Measurements from ENCODE around the gene POU1F1. TPM values are rescaled to one million over a fixed set of nuclear protein-coding genes. Genes with fewer than 3 reads are reported as not detected.

Gene POU1F1
- total RNA-seq, 1 experiment from 2014 or later: not detected

DNA sequence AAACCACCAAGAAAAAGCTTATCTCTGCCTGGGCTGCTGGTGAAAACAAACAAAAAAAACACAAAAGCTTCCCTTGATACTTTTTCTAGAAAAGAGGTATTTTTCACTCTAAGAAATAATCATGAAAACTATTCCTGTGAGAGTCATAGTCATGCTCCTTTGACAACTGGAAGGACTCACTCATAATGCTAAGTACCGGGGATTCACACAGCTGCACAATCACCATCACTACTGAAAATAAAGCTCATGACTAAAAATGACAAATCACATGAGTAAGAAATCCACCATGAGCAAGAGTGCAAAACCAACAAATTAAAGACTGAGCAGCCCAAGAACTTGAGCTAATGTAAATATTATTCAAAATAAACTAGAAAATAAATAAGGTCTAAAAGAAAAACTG, 10.6 kb upstream of the POU1F1 start:
- POLR2A ChIA-PET: no interaction called here
- TF ChIP-seq ZNF138 (CRISPR knock-in tag; conservative IDR thresholded peaks at IDR 0.05): no peak
- TF ChIP-seq JAZF1 (CRISPR knock-in tag; IDR thresholded peaks at IDR 0.05): no peak
- no peak for TF ChIP-seq NFE2L1 (CRISPR knock-in tag; IDR thresholded peaks at IDR 0.05)
- TF ChIP-seq HMGA2 (CRISPR knock-in tag; IDR thresholded peaks at IDR 0.05): no peak
- no peak for TF ChIP-seq CBFB (CRISPR knock-in tag; IDR thresholded peaks at IDR 0.05; ENCODE audit: low read depth)
- no peak for TF ChIP-seq PRRX2 (CRISPR knock-in tag; IDR thresholded peaks at IDR 0.05)
- TF ChIP-seq USF1 (CRISPR knock-in tag; IDR thresholded peaks at IDR 0.05): no peak
- Mint-ChIP-seq H3K4me3 (no peak overlapping the region), H3K9me3 (peaks cover 11% of the 10 kb centered on the region), H3K27ac (no peak overlapping the region), H3K36me3 (no peaks in the 10 kb centered on the region), H3K4me1 (no peaks in the 10 kb centered on the region), H3K27me3 (ENCODE audit: low read depth) (no peaks in the 10 kb centered on the region)
- DNase-seq (ENCODE audit: low spot score) (no peak), ATAC-seq (no peak)
- CTCF ChIA-PET: interaction anchor here (1.0 to 1.1 kb wide), 2 partner anchors 12 to 64 kb away, joined by 4 to 5 read pairs; no protein-coding TSS in a partner anchor

DNA sequence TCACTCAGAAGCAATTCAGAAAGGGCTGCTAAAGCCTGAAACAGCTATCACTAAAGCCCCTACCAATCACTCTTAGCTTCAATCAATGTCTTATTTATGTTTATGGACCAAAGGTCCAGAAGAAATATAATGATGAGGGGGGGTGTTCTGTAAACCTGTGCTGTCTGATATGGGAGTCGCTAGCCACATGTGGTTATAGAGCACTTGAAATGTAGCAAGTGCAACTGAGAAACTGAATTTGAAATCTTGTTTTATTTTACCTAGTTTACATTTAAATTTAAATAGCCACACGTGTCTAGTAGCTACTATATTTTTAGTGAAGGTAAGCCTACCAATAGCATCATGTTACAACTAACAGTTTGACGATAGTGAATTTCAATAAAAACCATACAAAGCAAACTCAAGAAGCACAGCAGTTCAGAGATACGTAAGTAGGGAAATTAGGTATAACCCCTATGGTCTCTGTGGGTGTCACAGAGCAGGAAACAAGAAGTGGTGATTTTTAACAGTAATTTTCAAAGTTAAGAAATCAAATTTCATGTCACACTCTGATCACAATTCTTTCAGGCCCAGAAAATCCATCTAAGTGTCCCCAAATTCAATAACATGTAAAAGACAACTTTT, 3.6 kb downstream of the POU1F1 start:
- ChIA-PET CTCF (no interaction called here), POLR2A (no interaction called here)
- Mint-ChIP-seq H3K9me3 (no peaks in the 10 kb centered on the region), H3K27ac (no peak overlapping the region), H3K36me3 (no peaks in the 10 kb centered on the region), H3K4me1 (peaks cover 11% of the 10 kb centered on the region), H3K4me3 (no peak overlapping the region), H3K27me3 (ENCODE audit: low read depth) (no peaks in the 10 kb centered on the region)
- DNase-seq (ENCODE audit: low spot score) (no peak), ATAC-seq (no peak)
- TF ChIP-seq MYBL2 (CRISPR knock-in tag; IDR thresholded peaks at IDR 0.05) (no peak), IRF1 (CRISPR knock-in tag; IDR thresholded peaks at IDR 0.05) (no peak), GTF2I (CRISPR knock-in tag; conservative IDR thresholded peaks at IDR 0.05) (no peak), GRHL2 (CRISPR knock-in tag; IDR thresholded peaks at IDR 0.05; ENCODE audit: insufficient replicate concordance, severe bottlenecking) (no peak), RORB (CRISPR knock-in tag; IDR thresholded peaks at IDR 0.05) (no peak), MLX (CRISPR knock-in tag; IDR thresholded peaks at IDR 0.05) (no peak), ZNF121 (CRISPR knock-in tag; IDR thresholded peaks at IDR 0.05) (no peak), TEAD1 (CRISPR knock-in tag; IDR thresholded peaks at IDR 0.05) (no peak), FOXK1 (CRISPR knock-in tag; IDR thresholded peaks at IDR 0.05) (no peak), RELA (CRISPR knock-in tag; IDR thresholded peaks at IDR 0.05; ENCODE audit: borderline replicate concordance) (no peak), GABPB1 (CRISPR knock-in tag; IDR thresholded peaks at IDR 0.05) (no peak), FOXJ3 (CRISPR knock-in tag; IDR thresholded peaks at IDR 0.05; ENCODE audit: borderline replicate concordance) (no peak), ZBTB43 (CRISPR knock-in tag; IDR thresholded peaks at IDR 0.05) (no peak), ZSCAN18 (CRISPR knock-in tag; IDR thresholded peaks at IDR 0.05) (no peak)

Data from WTC11 (cell line).